SK-N-SH treated with all-trans-retinoic acid at 6 μM for 48 hours (cell line): ENCODE data around the gene SARDH.

Source experiments
- ESRRG ChIP-seq: fragments of 250-450 bp; sonication (Bioruptor Pico); IDR thresholded peaks from 2 replicates; pipeline ENCODE4 v1.6.1; 2021; ENCODE audit warnings: mild to moderate bottlenecking
- TOX ChIP-seq: fragments of 250-450 bp; sonication (Bioruptor Pico); IDR thresholded peaks from 2 replicates; pipeline ENCODE4 v1.8.0; 2021; ENCODE audit warnings: mild to moderate bottlenecking, moderate library complexity, borderline replicate concordance
- ZNF8 ChIP-seq: fragments of 450-650 bp; formaldehyde crosslinking; IDR thresholded peaks from 2 replicates; pipeline ENCODE4 v1.5.0; 2020; ENCODE audit warnings: mild to moderate bottlenecking, moderate library complexity
- TF ChIP-seq, protein P1 (sequence below): fragments of 250-450 bp; sonication (Bioruptor Pico); IDR thresholded peaks from 2 replicates; pipeline ENCODE4 v1.8.0; 2020; ENCODE audit warnings: mild to moderate bottlenecking, moderate library complexity, borderline replicate concordance
- TF ChIP-seq, protein P2 (sequence below): fragments of 250-450 bp; sonication (Bioruptor Pico); IDR thresholded peaks from 2 replicates; pipeline ENCODE4 v1.5.0; 2020; ENCODE audit warnings: mild to moderate bottlenecking, moderate library complexity
- TF ChIP-seq, protein P3 (sequence below): fragments of 250-450 bp; sonication (Bioruptor Pico); IDR thresholded peaks from 2 replicates; pipeline ENCODE4 v1.5.1; 2020; ENCODE audit warnings: low read depth, mild to moderate bottlenecking, moderate library complexity
- TF ChIP-seq, protein P4 (sequence below): fragments of 250-450 bp; sonication (Bioruptor Pico); IDR thresholded peaks from 2 replicates; pipeline ENCODE4 v1.8.0; 2021; ENCODE audit warnings: low read depth, mild to moderate bottlenecking, moderate library complexity, borderline replicate concordance

DNA sequence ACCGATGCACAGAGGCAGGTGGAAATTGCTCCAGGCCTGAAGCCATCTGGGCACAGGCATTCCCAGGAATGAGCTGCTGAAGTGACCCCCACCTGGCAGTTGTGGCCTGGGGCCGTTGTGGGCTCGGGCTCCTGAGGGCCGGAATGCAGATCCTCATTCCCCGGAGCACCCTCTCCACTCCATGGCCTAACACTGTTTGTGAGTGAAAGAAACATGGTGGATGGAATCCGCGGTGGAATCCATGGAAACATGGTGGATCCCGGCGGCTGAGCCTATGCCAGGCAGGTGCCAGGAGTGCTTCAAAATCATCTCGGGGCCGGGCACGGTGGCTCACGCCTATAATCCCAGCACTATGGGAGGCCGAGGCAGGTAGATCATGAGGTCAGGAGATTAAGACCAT, 3.6 kb upstream of the SARDH start:
- TF ChIP-seq ZNF8 (CRISPR knock-in tag) = no peak
- no peak for TF ChIP-seq ESRRG (CRISPR knock-in tag)
- TF ChIP-seq, protein P1, sequence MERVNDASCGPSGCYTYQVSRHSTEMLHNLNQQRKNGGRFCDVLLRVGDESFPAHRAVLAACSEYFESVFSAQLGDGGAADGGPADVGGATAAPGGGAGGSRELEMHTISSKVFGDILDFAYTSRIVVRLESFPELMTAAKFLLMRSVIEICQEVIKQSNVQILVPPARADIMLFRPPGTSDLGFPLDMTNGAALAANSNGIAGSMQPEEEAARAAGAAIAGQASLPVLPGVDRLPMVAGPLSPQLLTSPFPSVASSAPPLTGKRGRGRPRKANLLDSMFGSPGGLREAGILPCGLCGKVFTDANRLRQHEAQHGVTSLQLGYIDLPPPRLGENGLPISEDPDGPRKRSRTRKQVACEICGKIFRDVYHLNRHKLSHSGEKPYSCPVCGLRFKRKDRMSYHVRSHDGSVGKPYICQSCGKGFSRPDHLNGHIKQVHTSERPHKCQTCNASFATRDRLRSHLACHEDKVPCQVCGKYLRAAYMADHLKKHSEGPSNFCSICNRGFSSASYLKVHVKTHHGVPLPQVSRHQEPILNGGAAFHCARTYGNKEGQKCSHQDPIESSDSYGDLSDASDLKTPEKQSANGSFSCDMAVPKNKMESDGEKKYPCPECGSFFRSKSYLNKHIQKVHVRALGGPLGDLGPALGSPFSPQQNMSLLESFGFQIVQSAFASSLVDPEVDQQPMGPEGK (CRISPR knock-in tag) = no peak
- TF ChIP-seq, protein P2, sequence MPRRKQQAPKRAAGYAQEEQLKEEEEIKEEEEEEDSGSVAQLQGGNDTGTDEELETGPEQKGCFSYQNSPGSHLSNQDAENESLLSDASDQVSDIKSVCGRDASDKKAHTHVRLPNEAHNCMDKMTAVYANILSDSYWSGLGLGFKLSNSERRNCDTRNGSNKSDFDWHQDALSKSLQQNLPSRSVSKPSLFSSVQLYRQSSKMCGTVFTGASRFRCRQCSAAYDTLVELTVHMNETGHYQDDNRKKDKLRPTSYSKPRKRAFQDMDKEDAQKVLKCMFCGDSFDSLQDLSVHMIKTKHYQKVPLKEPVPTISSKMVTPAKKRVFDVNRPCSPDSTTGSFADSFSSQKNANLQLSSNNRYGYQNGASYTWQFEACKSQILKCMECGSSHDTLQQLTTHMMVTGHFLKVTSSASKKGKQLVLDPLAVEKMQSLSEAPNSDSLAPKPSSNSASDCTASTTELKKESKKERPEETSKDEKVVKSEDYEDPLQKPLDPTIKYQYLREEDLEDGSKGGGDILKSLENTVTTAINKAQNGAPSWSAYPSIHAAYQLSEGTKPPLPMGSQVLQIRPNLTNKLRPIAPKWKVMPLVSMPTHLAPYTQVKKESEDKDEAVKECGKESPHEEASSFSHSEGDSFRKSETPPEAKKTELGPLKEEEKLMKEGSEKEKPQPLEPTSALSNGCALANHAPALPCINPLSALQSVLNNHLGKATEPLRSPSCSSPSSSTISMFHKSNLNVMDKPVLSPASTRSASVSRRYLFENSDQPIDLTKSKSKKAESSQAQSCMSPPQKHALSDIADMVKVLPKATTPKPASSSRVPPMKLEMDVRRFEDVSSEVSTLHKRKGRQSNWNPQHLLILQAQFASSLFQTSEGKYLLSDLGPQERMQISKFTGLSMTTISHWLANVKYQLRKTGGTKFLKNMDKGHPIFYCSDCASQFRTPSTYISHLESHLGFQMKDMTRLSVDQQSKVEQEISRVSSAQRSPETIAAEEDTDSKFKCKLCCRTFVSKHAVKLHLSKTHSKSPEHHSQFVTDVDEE (CRISPR knock-in tag) = no peak
- TF ChIP-seq TOX (CRISPR knock-in tag) = no peak
- TF ChIP-seq, protein P3, sequence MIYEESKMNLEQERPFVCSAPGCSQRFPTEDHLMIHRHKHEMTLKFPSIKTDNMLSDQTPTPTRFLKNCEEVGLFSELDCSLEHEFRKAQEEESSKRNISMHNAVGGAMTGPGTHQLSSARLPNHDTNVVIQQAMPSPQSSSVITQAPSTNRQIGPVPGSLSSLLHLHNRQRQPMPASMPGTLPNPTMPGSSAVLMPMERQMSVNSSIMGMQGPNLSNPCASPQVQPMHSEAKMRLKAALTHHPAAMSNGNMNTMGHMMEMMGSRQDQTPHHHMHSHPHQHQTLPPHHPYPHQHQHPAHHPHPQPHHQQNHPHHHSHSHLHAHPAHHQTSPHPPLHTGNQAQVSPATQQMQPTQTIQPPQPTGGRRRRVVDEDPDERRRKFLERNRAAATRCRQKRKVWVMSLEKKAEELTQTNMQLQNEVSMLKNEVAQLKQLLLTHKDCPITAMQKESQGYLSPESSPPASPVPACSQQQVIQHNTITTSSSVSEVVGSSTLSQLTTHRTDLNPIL = no peak
- TF ChIP-seq, protein P4, sequence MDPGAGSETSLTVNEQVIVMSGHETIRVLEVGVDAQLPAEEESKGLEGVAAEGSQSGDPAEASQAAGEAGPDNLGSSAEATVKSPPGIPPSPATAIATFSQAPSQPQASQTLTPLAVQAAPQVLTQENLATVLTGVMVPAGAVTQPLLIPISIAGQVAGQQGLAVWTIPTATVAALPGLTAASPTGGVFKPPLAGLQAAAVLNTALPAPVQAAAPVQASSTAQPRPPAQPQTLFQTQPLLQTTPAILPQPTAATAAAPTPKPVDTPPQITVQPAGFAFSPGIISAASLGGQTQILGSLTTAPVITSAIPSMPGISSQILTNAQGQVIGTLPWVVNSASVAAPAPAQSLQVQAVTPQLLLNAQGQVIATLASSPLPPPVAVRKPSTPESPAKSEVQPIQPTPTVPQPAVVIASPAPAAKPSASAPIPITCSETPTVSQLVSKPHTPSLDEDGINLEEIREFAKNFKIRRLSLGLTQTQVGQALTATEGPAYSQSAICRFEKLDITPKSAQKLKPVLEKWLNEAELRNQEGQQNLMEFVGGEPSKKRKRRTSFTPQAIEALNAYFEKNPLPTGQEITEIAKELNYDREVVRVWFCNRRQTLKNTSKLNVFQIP (CRISPR knock-in tag) = no peak
